ENCODE results near the gene MAP2K6. TPM values are rescaled to one million over a fixed set of nuclear protein-coding genes. Genes with fewer than 3 reads are reported as not detected.
A peak's percentile ranks its signal among the peaks of the same experiment; 100 is the strongest.

Gene MAP2K6
- total RNA-seq, 1 experiment from 2014 or later, result 9.6 TPM

DNA sequence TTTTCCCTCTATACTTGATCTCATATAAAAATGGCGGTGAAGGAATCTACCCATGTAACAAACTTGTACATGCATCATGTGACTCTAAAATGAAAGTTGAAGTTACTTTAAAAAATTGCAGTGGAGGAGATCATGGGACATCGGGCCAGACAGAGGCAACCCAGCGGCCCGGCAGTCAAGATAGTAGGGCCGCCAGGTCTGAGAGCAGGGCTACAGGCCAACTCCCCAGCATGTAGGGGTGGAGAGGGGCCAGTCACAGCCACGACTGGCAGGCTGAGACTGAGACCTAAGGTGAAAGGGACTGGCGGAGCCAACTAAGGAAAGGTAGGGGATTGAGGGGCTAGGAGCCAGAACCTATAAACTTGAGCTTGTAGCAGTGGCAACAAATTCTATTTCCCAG lies 150.9 kb downstream of the MAP2K6 start:
- H3K27ac Mint-ChIP-seq (ENCODE audit: unreplicated experiment), result no peak overlapping the region
- Histone ChIP-seq H3K27me3 (replicated peaks; ENCODE audit: control insufficient read depth, insufficient read depth, low read length) (no peaks in the 10 kb centered on the region), H3K4me1 (no peaks in the 10 kb centered on the region), H3K9me3 (no peaks in the 10 kb centered on the region), H3K4me3 (ENCODE audit: low read depth, low read length) (no peak overlapping the region), H3K36me3 (ENCODE audit: control insufficient read depth, insufficient read depth, low read length) (no peaks in the 10 kb centered on the region)
- H3K36me3 Mint-ChIP-seq (ENCODE audit: insufficient read depth, unreplicated experiment), result no peaks in the 10 kb centered on the region
- POLR2A ChIA-PET, result no interaction called here
- TF ChIP-seq, protein P1, sequence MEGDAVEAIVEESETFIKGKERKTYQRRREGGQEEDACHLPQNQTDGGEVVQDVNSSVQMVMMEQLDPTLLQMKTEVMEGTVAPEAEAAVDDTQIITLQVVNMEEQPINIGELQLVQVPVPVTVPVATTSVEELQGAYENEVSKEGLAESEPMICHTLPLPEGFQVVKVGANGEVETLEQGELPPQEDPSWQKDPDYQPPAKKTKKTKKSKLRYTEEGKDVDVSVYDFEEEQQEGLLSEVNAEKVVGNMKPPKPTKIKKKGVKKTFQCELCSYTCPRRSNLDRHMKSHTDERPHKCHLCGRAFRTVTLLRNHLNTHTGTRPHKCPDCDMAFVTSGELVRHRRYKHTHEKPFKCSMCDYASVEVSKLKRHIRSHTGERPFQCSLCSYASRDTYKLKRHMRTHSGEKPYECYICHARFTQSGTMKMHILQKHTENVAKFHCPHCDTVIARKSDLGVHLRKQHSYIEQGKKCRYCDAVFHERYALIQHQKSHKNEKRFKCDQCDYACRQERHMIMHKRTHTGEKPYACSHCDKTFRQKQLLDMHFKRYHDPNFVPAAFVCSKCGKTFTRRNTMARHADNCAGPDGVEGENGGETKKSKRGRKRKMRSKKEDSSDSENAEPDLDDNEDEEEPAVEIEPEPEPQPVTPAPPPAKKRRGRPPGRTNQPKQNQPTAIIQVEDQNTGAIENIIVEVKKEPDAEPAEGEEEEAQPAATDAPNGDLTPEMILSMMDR (IDR thresholded peaks at IDR 0.05; ENCODE audit: insufficient read depth in 1 of 2, low read depth in 1 of 2, low read length in 1 of 2, severe bottlenecking in 1 of 2, unreplicated experiment in 1 of 2), result no peak
- H3K27me3 Mint-ChIP-seq (ENCODE audit: insufficient read depth, unreplicated experiment), result peaks cover 8% of the 10 kb centered on the region
- no peaks in the 10 kb centered on the region for H3K9me3 Mint-ChIP-seq (ENCODE audit: unreplicated experiment)
- H3K4me3 Mint-ChIP-seq (ENCODE audit: unreplicated experiment), result no peak overlapping the region
- CTCF ChIA-PET, result no interaction called here
- no TSS peak for BruUV-seq (replicated peaks)
- H3K4me1 Mint-ChIP-seq (ENCODE audit: low read depth, unreplicated experiment), result no peaks in the 10 kb centered on the region
- intact Hi-C loops (cut with micrococcal nuclease; ENCODE audit: unreplicated experiment), result loop anchor here (5.0 kb wide), 3 partner anchors 38 to 987 kb away; no protein-coding TSS in a partner anchor
- no peak for DNase-seq

DNA sequence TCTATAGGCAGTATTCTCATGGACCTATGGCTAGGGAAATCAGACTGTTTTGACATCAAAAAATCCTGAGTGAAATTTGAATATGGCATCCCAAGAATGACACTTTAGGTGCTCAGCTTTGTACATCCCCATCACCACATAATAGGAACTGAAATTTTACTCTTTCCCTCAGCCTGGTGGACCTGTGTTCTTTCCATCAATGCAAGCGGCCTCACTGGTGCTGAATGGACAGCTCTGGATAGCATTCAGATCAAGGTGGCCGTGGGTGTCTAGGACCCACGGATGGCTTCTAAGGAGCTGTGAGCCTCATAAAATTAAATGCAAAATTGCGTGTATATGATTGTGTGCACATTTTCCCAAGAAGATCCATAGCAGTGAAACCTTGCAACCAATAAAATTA lies 152.6 kb downstream of the MAP2K6 start:
- Mint-ChIP-seq H3K9me3 (ENCODE audit: unreplicated experiment) (no peaks in the 10 kb centered on the region), H3K27me3 (ENCODE audit: insufficient read depth, unreplicated experiment) (peaks cover 8% of the 10 kb centered on the region), H3K36me3 (ENCODE audit: insufficient read depth, unreplicated experiment) (no peaks in the 10 kb centered on the region), H3K27ac (ENCODE audit: unreplicated experiment) (no peak overlapping the region), H3K4me1 (ENCODE audit: low read depth, unreplicated experiment) (no peaks in the 10 kb centered on the region), H3K4me3 (ENCODE audit: unreplicated experiment) (no peak overlapping the region)
- no TSS peak for BruUV-seq (replicated peaks)
- H3K27me3 ChIP-seq (replicated peaks; ENCODE audit: control insufficient read depth, insufficient read depth, low read length), result no peaks in the 10 kb centered on the region
- CTCF ChIA-PET, result no interaction called here
- no peaks in the 10 kb centered on the region for H3K9me3 ChIP-seq
- H3K4me1 ChIP-seq, result no peaks in the 10 kb centered on the region
- intact Hi-C loops (cut with micrococcal nuclease; ENCODE audit: unreplicated experiment), result loop anchor here (5.0 kb wide), 3 partner anchors 40 to 985 kb away; no protein-coding TSS in a partner anchor
- no peaks in the 10 kb centered on the region for H3K36me3 ChIP-seq (ENCODE audit: control insufficient read depth, insufficient read depth, low read length)
- DNase-seq, result peak in 1 of 2 experiments; percentile 13
- no peak overlapping the region for H3K4me3 ChIP-seq (ENCODE audit: low read depth, low read length)
- POLR2A ChIA-PET, result no interaction called here
- TF ChIP-seq, protein P1 (IDR thresholded peaks at IDR 0.05; ENCODE audit: insufficient read depth in 1 of 2, low read depth in 1 of 2, low read length in 1 of 2, severe bottlenecking in 1 of 2, unreplicated experiment in 1 of 2), result no peak

- DNase-seq, result no peak
- TF ChIP-seq, protein P1 (IDR thresholded peaks at IDR 0.05; ENCODE audit: insufficient read depth in 1 of 2, low read depth in 1 of 2, low read length in 1 of 2, severe bottlenecking in 1 of 2, unreplicated experiment in 1 of 2), result no peak
- H3K4me1 Mint-ChIP-seq (ENCODE audit: low read depth, unreplicated experiment), result no peaks in the 10 kb centered on the region
- H3K36me3 ChIP-seq (ENCODE audit: control insufficient read depth, insufficient read depth, low read length), result no peaks in the 10 kb centered on the region
- no peaks in the 10 kb centered on the region for H3K9me3 ChIP-seq
- intact Hi-C loops (cut with micrococcal nuclease; ENCODE audit: unreplicated experiment), result no loop called here
- no peaks in the 10 kb centered on the region for H3K9me3 Mint-ChIP-seq (ENCODE audit: unreplicated experiment)
- ChIA-PET POLR2A (no interaction called here), CTCF (no interaction called here)
- no peaks in the 10 kb centered on the region for H3K4me1 ChIP-seq
- H3K36me3 Mint-ChIP-seq (ENCODE audit: insufficient read depth, unreplicated experiment), result no peaks in the 10 kb centered on the region
- no peaks in the 10 kb centered on the region for H3K27me3 ChIP-seq (replicated peaks; ENCODE audit: control insufficient read depth, insufficient read depth, low read length)
- H3K4me3 Mint-ChIP-seq (ENCODE audit: unreplicated experiment), result no peak overlapping the region
- no peak overlapping the region for H3K27ac Mint-ChIP-seq (ENCODE audit: unreplicated experiment)
- no peak overlapping the region for H3K4me3 ChIP-seq (ENCODE audit: low read depth, low read length)
- H3K27me3 Mint-ChIP-seq (ENCODE audit: insufficient read depth, unreplicated experiment), result peaks cover 8% of the 10 kb centered on the region
- no TSS peak for BruUV-seq (replicated peaks)
Measured at GRCh38 chr17:69572747-69573146, 158.2 kb downstream of the MAP2K6 start.
